ENCODE data around the gene CLEC3B. TPM values are rescaled to one million over a fixed set of nuclear protein-coding genes. Genes with fewer than 3 reads are reported as not detected.

CLEC3B gene
- total RNA-seq, 1 experiment from 2014 or later, result not detected

DNA sequence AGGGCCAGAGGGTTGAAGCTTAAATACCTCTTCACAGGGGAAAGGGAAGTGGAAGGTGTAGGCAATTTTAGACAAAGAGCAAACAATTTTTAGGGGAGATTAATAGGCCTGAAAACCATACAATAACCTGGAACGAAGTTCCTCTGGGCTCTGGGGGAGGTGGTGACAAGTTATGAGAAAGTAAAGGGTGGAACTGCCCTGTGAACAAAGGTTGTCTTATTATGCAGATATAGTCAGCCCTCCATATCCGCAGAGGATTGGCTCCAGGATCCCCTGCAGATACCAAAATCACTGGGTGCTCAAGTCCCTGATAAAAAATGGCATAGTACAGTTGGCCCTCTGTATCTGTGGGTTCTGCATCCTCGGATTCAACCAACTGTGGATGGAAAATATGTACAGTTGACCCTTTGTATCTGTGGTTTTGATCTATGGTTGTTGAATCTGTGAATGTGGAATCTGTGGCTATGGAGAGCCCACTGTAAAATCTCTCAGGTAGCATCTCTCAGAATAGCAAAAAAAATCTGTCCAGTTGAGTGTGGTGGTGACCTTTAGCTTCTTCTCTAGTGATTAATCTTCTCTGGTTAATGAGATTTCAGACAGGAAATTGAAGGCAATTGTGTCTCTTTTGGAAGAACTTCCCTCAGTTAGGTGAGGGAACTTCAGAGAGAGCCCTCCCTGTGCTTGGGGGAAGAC is 40.2 kb downstream of the CLEC3B start:
- POLR2A ChIA-PET, result interaction anchor here (0.5 kb wide), 1 partner anchor 68 kb away, joined by 9 read pairs; no protein-coding TSS in a partner anchor
- H3K9me3 ChIP-seq (ENCODE audit: control insufficient read depth, insufficient read depth, low read depth, low read length), result no peaks in the 10 kb centered on the region
- in situ Hi-C loops (cut with HindIII; ENCODE audit: low pct_unique_long_range_greater_than_20kb, low sequenced_read_pairs), result no loop called here
- H3K4me3 ChIP-seq (ENCODE audit: low read depth in 2 of 2, low read length in 2 of 2), result no peak overlapping the region
- BruUV-seq (replicated peaks), result no TSS peak
- CTCF ChIA-PET, result no interaction called here
- no peaks in the 10 kb centered on the region for H3K36me3 ChIP-seq (ENCODE audit: control insufficient read depth, insufficient read depth, low read length)
- intact Hi-C loops (cut with micrococcal nuclease; ENCODE audit: unreplicated experiment), result no loop called here
- no peak for TF ChIP-seq TCF7L2 (IDR thresholded peaks at IDR 0.05; ENCODE audit: low read depth, low read length)
- TF ChIP-seq, protein P1, sequence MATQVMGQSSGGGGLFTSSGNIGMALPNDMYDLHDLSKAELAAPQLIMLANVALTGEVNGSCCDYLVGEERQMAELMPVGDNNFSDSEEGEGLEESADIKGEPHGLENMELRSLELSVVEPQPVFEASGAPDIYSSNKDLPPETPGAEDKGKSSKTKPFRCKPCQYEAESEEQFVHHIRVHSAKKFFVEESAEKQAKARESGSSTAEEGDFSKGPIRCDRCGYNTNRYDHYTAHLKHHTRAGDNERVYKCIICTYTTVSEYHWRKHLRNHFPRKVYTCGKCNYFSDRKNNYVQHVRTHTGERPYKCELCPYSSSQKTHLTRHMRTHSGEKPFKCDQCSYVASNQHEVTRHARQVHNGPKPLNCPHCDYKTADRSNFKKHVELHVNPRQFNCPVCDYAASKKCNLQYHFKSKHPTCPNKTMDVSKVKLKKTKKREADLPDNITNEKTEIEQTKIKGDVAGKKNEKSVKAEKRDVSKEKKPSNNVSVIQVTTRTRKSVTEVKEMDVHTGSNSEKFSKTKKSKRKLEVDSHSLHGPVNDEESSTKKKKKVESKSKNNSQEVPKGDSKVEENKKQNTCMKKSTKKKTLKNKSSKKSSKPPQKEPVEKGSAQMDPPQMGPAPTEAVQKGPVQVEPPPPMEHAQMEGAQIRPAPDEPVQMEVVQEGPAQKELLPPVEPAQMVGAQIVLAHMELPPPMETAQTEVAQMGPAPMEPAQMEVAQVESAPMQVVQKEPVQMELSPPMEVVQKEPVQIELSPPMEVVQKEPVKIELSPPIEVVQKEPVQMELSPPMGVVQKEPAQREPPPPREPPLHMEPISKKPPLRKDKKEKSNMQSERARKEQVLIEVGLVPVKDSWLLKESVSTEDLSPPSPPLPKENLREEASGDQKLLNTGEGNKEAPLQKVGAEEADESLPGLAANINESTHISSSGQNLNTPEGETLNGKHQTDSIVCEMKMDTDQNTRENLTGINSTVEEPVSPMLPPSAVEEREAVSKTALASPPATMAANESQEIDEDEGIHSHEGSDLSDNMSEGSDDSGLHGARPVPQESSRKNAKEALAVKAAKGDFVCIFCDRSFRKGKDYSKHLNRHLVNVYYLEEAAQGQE (IDR thresholded peaks at IDR 0.05; ENCODE audit: insufficient read depth in 1 of 2, low read depth in 2 of 2, low read length in 1 of 2), result no peak
- no peak for TF ChIP-seq POLR2AphosphoS5 (IDR thresholded peaks at IDR 0.05; ENCODE audit: low read depth, low read length)
- TF ChIP-seq SIN3A (IDR thresholded peaks at IDR 0.05; ENCODE audit: borderline replicate concordance, insufficient read depth, low read depth, low read length), result no peak
- TF ChIP-seq, protein P2, sequence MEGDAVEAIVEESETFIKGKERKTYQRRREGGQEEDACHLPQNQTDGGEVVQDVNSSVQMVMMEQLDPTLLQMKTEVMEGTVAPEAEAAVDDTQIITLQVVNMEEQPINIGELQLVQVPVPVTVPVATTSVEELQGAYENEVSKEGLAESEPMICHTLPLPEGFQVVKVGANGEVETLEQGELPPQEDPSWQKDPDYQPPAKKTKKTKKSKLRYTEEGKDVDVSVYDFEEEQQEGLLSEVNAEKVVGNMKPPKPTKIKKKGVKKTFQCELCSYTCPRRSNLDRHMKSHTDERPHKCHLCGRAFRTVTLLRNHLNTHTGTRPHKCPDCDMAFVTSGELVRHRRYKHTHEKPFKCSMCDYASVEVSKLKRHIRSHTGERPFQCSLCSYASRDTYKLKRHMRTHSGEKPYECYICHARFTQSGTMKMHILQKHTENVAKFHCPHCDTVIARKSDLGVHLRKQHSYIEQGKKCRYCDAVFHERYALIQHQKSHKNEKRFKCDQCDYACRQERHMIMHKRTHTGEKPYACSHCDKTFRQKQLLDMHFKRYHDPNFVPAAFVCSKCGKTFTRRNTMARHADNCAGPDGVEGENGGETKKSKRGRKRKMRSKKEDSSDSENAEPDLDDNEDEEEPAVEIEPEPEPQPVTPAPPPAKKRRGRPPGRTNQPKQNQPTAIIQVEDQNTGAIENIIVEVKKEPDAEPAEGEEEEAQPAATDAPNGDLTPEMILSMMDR (IDR thresholded peaks at IDR 0.05), result no peak
- H3K4me1 ChIP-seq (ENCODE audit: control insufficient read depth, insufficient read depth, low read length), result no peaks in the 10 kb centered on the region; the same call in 1 of the 2 replicates
- H3K27ac ChIP-seq (ENCODE audit: low read length), result no peak overlapping the region
- no peak for DNase-seq (ENCODE audit: low read depth, low spot score)
- H3K27me3 ChIP-seq (ENCODE audit: control insufficient read depth, insufficient read depth, low read length), result no peaks in the 10 kb centered on the region
- no peak for ATAC-seq

DNA sequence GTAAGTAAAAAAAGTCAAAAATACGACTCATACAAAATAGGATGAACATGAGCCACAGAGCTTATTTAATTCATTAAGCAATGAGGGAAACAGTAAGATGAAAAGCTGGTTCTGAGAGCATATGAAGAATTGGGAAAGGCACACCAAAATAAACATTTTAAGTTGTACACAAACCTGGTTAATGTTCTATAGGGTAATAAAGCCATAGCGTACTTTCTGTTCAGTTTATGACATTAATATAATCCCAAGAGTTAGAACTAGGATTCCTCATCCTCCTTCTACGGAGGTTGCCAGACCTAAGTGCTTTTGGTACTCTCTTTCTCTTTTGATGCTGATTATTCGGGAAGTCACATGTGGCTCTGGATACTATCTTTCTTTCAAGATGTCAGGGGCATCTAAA is 41.4 kb downstream of the CLEC3B start:
- H3K27me3 ChIP-seq (ENCODE audit: control insufficient read depth, insufficient read depth, low read length), result no peaks in the 10 kb centered on the region
- no TSS peak for BruUV-seq (replicated peaks)
- in situ Hi-C loops (cut with HindIII; ENCODE audit: low pct_unique_long_range_greater_than_20kb, low sequenced_read_pairs) (no loop called here), intact Hi-C loops (cut with micrococcal nuclease; ENCODE audit: unreplicated experiment) (no loop called here)
- ChIA-PET POLR2A (no interaction called here), CTCF (no interaction called here)
- no peak for DNase-seq (ENCODE audit: low read depth, low spot score)
- no peaks in the 10 kb centered on the region; the same call in 1 of the 2 replicates for H3K4me1 ChIP-seq (ENCODE audit: control insufficient read depth, insufficient read depth, low read length)
- H3K36me3 ChIP-seq (ENCODE audit: control insufficient read depth, insufficient read depth, low read length), result no peaks in the 10 kb centered on the region
- no peak overlapping the region for H3K4me3 ChIP-seq (ENCODE audit: low read depth in 2 of 2, low read length in 2 of 2)
- TF ChIP-seq, protein P1 (IDR thresholded peaks at IDR 0.05; ENCODE audit: insufficient read depth in 1 of 2, low read depth in 2 of 2, low read length in 1 of 2), result no peak
- TF ChIP-seq, protein P2 (IDR thresholded peaks at IDR 0.05), result no peak
- no peak for TF ChIP-seq POLR2AphosphoS5 (IDR thresholded peaks at IDR 0.05; ENCODE audit: low read depth, low read length)
- TF ChIP-seq TCF7L2 (IDR thresholded peaks at IDR 0.05; ENCODE audit: low read depth, low read length), result no peak
- TF ChIP-seq SIN3A (IDR thresholded peaks at IDR 0.05; ENCODE audit: borderline replicate concordance, insufficient read depth, low read depth, low read length), result no peak
- ATAC-seq, result no peak
- no peak overlapping the region for H3K27ac ChIP-seq (ENCODE audit: low read length)
- H3K9me3 ChIP-seq (ENCODE audit: control insufficient read depth, insufficient read depth, low read depth, low read length), result no peaks in the 10 kb centered on the region

Measured in Panc1 (cell line).